ENCODE measurements around the gene PMAIP1.

Gene PMAIP1

GRCh38 chr18:59926131-59926530 is 26.3 kb downstream of the PMAIP1 start:
- H3K27ac ChIP-seq (ENCODE audit: low read depth, low read length) = no peak overlapping the region
- H3K9me3 ChIP-seq (ENCODE audit: control insufficient read depth in 5 of 5, low read length in 5 of 5) = no peaks in the 10 kb centered on the region
- no peaks in the 10 kb centered on the region for H3K36me3 ChIP-seq (ENCODE audit: control insufficient read depth in 5 of 5, insufficient read depth in 5 of 5, low read length in 5 of 5)
- peaks cover 0 to 3% (median 2%) of the 10 kb centered on the region in 5 donors for H3K27me3 ChIP-seq (ENCODE audit: control insufficient read depth in 5 of 5, insufficient read depth in 4 of 5, low read length in 5 of 5)
- H3K4me1 ChIP-seq (ENCODE audit: control insufficient read depth in 5 of 5, insufficient read depth in 5 of 5, low read length in 5 of 5) = no peaks in the 10 kb centered on the region
- no peak overlapping the region for H3K9ac ChIP-seq (ENCODE audit: low read length in 5 of 5)
- H3K4me3 ChIP-seq (ENCODE audit: low read depth in 1 of 5, low read length in 5 of 5) = no peak overlapping the region

- H3K36me3 ChIP-seq (ENCODE audit: control insufficient read depth in 5 of 5, insufficient read depth in 5 of 5, low read length in 5 of 5) = no peaks in the 10 kb centered on the region
- H3K4me3 ChIP-seq (ENCODE audit: low read depth in 1 of 5, low read length in 5 of 5) = no peak overlapping the region
- no peaks in the 10 kb centered on the region for H3K4me1 ChIP-seq (ENCODE audit: control insufficient read depth in 5 of 5, insufficient read depth in 5 of 5, low read length in 5 of 5)
- peaks cover 0 to 6% (median 1%) of the 10 kb centered on the region in 5 donors for H3K27me3 ChIP-seq (ENCODE audit: control insufficient read depth in 5 of 5, insufficient read depth in 4 of 5, low read length in 5 of 5)
- no peak overlapping the region for H3K9ac ChIP-seq (ENCODE audit: low read length in 5 of 5)
- H3K9me3 ChIP-seq (ENCODE audit: control insufficient read depth in 5 of 5, low read length in 5 of 5) = no peaks in the 10 kb centered on the region
- no peak overlapping the region for H3K27ac ChIP-seq (ENCODE audit: low read depth, low read length)
These were observed 27.5 kb downstream of the PMAIP1 start for GRCh38 chr18:59927246-59927825.

- no peaks in the 10 kb centered on the region for H3K36me3 ChIP-seq (ENCODE audit: control insufficient read depth in 5 of 5, insufficient read depth in 5 of 5, low read length in 5 of 5)
These were observed 28.4 kb downstream of the PMAIP1 start for GRCh38 chr18:59928201-59928600.

GRCh38 chr18:59929621-59930295 is 30.0 kb downstream of the PMAIP1 start:
- Histone ChIP-seq H3K4me3 (ENCODE audit: low read depth in 1 of 5, low read length in 5 of 5) (no peak overlapping the region), H3K4me1 (ENCODE audit: control insufficient read depth in 5 of 5, insufficient read depth in 5 of 5, low read length in 5 of 5) (no peaks in the 10 kb centered on the region)

More at GRCh38 chr18:59928201-59928600, 28.4 kb downstream of the PMAIP1 start:
- no peak overlapping the region for H3K9ac ChIP-seq (ENCODE audit: low read length in 5 of 5)
- peaks cover 0 to 6% (median 2%) of the 10 kb centered on the region in 5 donors for H3K27me3 ChIP-seq (ENCODE audit: control insufficient read depth in 5 of 5, insufficient read depth in 4 of 5, low read length in 5 of 5)
- no peak overlapping the region for H3K27ac ChIP-seq (ENCODE audit: low read depth, low read length)
- no peaks in the 10 kb centered on the region for H3K4me1 ChIP-seq (ENCODE audit: control insufficient read depth in 5 of 5, insufficient read depth in 5 of 5, low read length in 5 of 5)
- no peak overlapping the region for H3K4me3 ChIP-seq (ENCODE audit: low read depth in 1 of 5, low read length in 5 of 5)
- no peaks in the 10 kb centered on the region for H3K9me3 ChIP-seq (ENCODE audit: control insufficient read depth in 5 of 5, low read length in 5 of 5)

GRCh38 chr18:59932401-59932800 is 32.6 kb downstream of the PMAIP1 start:
- Histone ChIP-seq H3K36me3 (ENCODE audit: control insufficient read depth in 5 of 5, insufficient read depth in 5 of 5, low read length in 5 of 5) (no peaks in the 10 kb centered on the region), H3K9ac (ENCODE audit: low read length in 5 of 5) (no peak overlapping the region), H3K9me3 (ENCODE audit: control insufficient read depth in 5 of 5, low read length in 5 of 5) (no peaks in the 10 kb centered on the region), H3K4me1 (ENCODE audit: control insufficient read depth in 5 of 5, insufficient read depth in 5 of 5, low read length in 5 of 5) (no peaks in the 10 kb centered on the region), H3K4me3 (ENCODE audit: low read depth in 1 of 5, low read length in 5 of 5) (no peak overlapping the region), H3K27me3 (ENCODE audit: control insufficient read depth in 5 of 5, insufficient read depth in 4 of 5, low read length in 5 of 5) (peaks cover 0 to 4% (median 2%) of the 10 kb centered on the region in 5 donors), H3K27ac (ENCODE audit: low read depth, low read length) (no peak overlapping the region)

More at GRCh38 chr18:59929621-59930295, 30.0 kb downstream of the PMAIP1 start:
- H3K36me3 ChIP-seq (ENCODE audit: control insufficient read depth in 5 of 5, insufficient read depth in 5 of 5, low read length in 5 of 5) = no peaks in the 10 kb centered on the region
- H3K27me3 ChIP-seq (ENCODE audit: control insufficient read depth in 5 of 5, insufficient read depth in 4 of 5, low read length in 5 of 5) = peaks cover 0 to 3% (median 0%) of the 10 kb centered on the region in 5 donors
- no peaks in the 10 kb centered on the region for H3K9me3 ChIP-seq (ENCODE audit: control insufficient read depth in 5 of 5, low read length in 5 of 5)
- no peak overlapping the region for H3K27ac ChIP-seq (ENCODE audit: low read depth, low read length)
- no peak overlapping the region for H3K9ac ChIP-seq (ENCODE audit: low read length in 5 of 5)

GRCh38 chr18:59938676-59939075 is 38.9 kb downstream of the PMAIP1 start:
- no peaks in the 10 kb centered on the region for H3K9me3 ChIP-seq (ENCODE audit: control insufficient read depth in 5 of 5, low read length in 5 of 5)
- H3K27me3 ChIP-seq (ENCODE audit: control insufficient read depth in 5 of 5, insufficient read depth in 4 of 5, low read length in 5 of 5) = peaks cover 0 to 4% (median 0%) of the 10 kb centered on the region in 5 donors
- no peak overlapping the region for H3K4me3 ChIP-seq (ENCODE audit: low read depth in 1 of 5, low read length in 5 of 5)
- H3K27ac ChIP-seq (ENCODE audit: low read depth, low read length) = no peak overlapping the region
- H3K4me1 ChIP-seq (ENCODE audit: control insufficient read depth in 5 of 5, insufficient read depth in 5 of 5, low read length in 5 of 5) = no peaks in the 10 kb centered on the region
- no peaks in the 10 kb centered on the region for H3K36me3 ChIP-seq (ENCODE audit: control insufficient read depth in 5 of 5, insufficient read depth in 5 of 5, low read length in 5 of 5)
- no peak overlapping the region for H3K9ac ChIP-seq (ENCODE audit: low read length in 5 of 5)

- Histone ChIP-seq H3K4me3 (ENCODE audit: low read depth in 1 of 5, low read length in 5 of 5) (no peak overlapping the region), H3K4me1 (ENCODE audit: control insufficient read depth in 5 of 5, insufficient read depth in 5 of 5, low read length in 5 of 5) (no peaks in the 10 kb centered on the region), H3K27ac (ENCODE audit: low read depth, low read length) (no peak overlapping the region)
These were observed 39.3 kb downstream of the PMAIP1 start for GRCh38 chr18:59939127-59939526.

GRCh38 chr18:59940068-59940467 is 40.3 kb downstream of the PMAIP1 start:
- H3K27me3 ChIP-seq (ENCODE audit: control insufficient read depth in 5 of 5, insufficient read depth in 4 of 5, low read length in 5 of 5) = peaks cover 0 to 4% (median 0%) of the 10 kb centered on the region in 5 donors
- no peaks in the 10 kb centered on the region for H3K9me3 ChIP-seq (ENCODE audit: control insufficient read depth in 5 of 5, low read length in 5 of 5)
- H3K9ac ChIP-seq (ENCODE audit: low read length in 5 of 5) = no peak overlapping the region
- H3K4me3 ChIP-seq (ENCODE audit: low read depth in 1 of 5, low read length in 5 of 5) = no peak overlapping the region
- no peaks in the 10 kb centered on the region for H3K4me1 ChIP-seq (ENCODE audit: control insufficient read depth in 5 of 5, insufficient read depth in 5 of 5, low read length in 5 of 5)
- H3K27ac ChIP-seq (ENCODE audit: low read depth, low read length) = no peak overlapping the region
- H3K36me3 ChIP-seq (ENCODE audit: control insufficient read depth in 5 of 5, insufficient read depth in 5 of 5, low read length in 5 of 5) = no peaks in the 10 kb centered on the region

More at GRCh38 chr18:59939127-59939526, 39.3 kb downstream of the PMAIP1 start:
- Histone ChIP-seq H3K27me3 (ENCODE audit: control insufficient read depth in 5 of 5, insufficient read depth in 4 of 5, low read length in 5 of 5) (peaks cover 0 to 4% (median 0%) of the 10 kb centered on the region in 5 donors), H3K36me3 (ENCODE audit: control insufficient read depth in 5 of 5, insufficient read depth in 5 of 5, low read length in 5 of 5) (no peaks in the 10 kb centered on the region), H3K9me3 (ENCODE audit: control insufficient read depth in 5 of 5, low read length in 5 of 5) (no peaks in the 10 kb centered on the region), H3K9ac (ENCODE audit: low read length in 5 of 5) (no peak overlapping the region)

- H3K36me3 ChIP-seq (ENCODE audit: control insufficient read depth in 5 of 5, insufficient read depth in 5 of 5, low read length in 5 of 5) = no peaks in the 10 kb centered on the region
- H3K27ac ChIP-seq (ENCODE audit: low read depth, low read length) = no peak overlapping the region
- H3K27me3 ChIP-seq (ENCODE audit: control insufficient read depth in 5 of 5, insufficient read depth in 4 of 5, low read length in 5 of 5) = no peaks in the 10 kb centered on the region
- no peaks in the 10 kb centered on the region for H3K9me3 ChIP-seq (ENCODE audit: control insufficient read depth in 5 of 5, low read length in 5 of 5)
- no peak overlapping the region for H3K4me3 ChIP-seq (ENCODE audit: low read depth in 1 of 5, low read length in 5 of 5)
- no peak overlapping the region for H3K9ac ChIP-seq (ENCODE audit: low read length in 5 of 5)
- no peaks in the 10 kb centered on the region for H3K4me1 ChIP-seq (ENCODE audit: control insufficient read depth in 5 of 5, insufficient read depth in 5 of 5, low read length in 5 of 5)
These were observed 41.5 kb downstream of the PMAIP1 start for GRCh38 chr18:59941331-59941730.

GRCh38 chr18:59942601-59943000 is 42.8 kb downstream of the PMAIP1 start:
- Histone ChIP-seq H3K27me3 (ENCODE audit: control insufficient read depth in 5 of 5, insufficient read depth in 4 of 5, low read length in 5 of 5) (no peaks in the 10 kb centered on the region), H3K9ac (ENCODE audit: low read length in 5 of 5) (no peak overlapping the region), H3K4me3 (ENCODE audit: low read depth in 1 of 5, low read length in 5 of 5) (no peak overlapping the region), H3K9me3 (ENCODE audit: control insufficient read depth in 5 of 5, low read length in 5 of 5) (no peaks in the 10 kb centered on the region), H3K36me3 (ENCODE audit: control insufficient read depth in 5 of 5, insufficient read depth in 5 of 5, low read length in 5 of 5) (no peaks in the 10 kb centered on the region), H3K27ac (ENCODE audit: low read depth, low read length) (no peak overlapping the region), H3K4me1 (ENCODE audit: control insufficient read depth in 5 of 5, insufficient read depth in 5 of 5, low read length in 5 of 5) (no peaks in the 10 kb centered on the region)
